Epithelial cell of esophagus (primary cell): ENCODE data around the gene CANX.

ENCODE experiments used
- DNase-seq: peaks from one replicate; pipeline ENCODE4 v3.0.0; 2010; ENCODE audit warnings: low read depth
- H3K4me3 ChIP-seq: 2 replicates; pipeline ENCODE4 v1.5.1; 2011; ENCODE audit warnings: mild to moderate bottlenecking, low read length, control low read depth
- TF ChIP-seq, protein P1 (sequence below): IDR thresholded peaks from 2 replicates; pipeline ENCODE4 v1.5.1; 2011; ENCODE audit warnings: low read depth, mild to moderate bottlenecking, low read length, control low read depth, inconsistent platforms; ENCODE audit not compliant: insufficient read depth; ENCODE audit errors: missing control alignments

Gene CANX

DNA sequence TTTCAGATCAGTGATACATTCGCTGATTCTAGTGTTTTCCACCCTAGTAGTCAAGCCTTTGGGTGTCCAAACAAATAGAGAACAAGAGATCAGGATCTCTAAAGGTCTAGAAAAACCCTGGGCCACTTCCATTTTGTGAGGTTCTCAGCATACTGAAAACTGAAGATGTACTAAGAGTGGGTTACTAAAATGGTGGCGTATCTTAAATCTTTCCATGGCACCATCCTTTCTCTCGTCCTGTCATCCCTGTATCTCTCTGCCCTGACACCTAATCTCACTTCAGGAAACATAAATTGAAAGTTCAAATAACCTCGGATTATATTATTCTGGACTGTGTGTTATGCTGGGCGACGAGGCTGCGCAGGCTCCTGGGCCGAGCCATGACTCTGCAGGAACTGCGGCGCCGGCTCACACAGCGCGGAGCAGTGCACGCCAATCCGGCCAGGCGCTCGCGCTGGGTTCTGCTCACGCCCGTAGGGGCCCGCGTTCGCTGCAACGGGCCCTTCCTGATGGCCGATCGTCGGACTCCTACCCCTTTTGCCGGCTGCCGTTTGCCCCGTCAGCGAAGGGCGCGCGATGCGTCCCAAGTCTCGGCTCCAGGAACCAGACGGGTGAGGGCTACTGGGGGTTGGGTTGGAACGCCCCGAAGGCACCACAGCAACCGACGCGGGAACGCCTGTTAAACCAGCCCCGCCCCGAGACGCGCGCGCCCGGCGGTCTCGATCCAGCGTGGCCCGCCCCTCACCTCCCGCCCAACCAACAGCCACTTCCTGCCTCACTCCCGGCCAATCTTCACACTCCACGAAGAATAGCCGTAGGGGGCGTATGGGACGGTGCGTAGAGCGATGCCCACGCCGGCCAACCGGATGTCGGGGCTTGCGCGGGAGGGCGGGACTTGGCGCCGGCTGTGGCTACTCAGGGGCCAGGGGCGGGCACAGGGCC lies 503 bp upstream of the CANX start:
- peak; percentile 100 for DNase-seq
- H3K4me3 ChIP-seq = peak overlapping the region; percentile 83
- TF ChIP-seq, protein P1, sequence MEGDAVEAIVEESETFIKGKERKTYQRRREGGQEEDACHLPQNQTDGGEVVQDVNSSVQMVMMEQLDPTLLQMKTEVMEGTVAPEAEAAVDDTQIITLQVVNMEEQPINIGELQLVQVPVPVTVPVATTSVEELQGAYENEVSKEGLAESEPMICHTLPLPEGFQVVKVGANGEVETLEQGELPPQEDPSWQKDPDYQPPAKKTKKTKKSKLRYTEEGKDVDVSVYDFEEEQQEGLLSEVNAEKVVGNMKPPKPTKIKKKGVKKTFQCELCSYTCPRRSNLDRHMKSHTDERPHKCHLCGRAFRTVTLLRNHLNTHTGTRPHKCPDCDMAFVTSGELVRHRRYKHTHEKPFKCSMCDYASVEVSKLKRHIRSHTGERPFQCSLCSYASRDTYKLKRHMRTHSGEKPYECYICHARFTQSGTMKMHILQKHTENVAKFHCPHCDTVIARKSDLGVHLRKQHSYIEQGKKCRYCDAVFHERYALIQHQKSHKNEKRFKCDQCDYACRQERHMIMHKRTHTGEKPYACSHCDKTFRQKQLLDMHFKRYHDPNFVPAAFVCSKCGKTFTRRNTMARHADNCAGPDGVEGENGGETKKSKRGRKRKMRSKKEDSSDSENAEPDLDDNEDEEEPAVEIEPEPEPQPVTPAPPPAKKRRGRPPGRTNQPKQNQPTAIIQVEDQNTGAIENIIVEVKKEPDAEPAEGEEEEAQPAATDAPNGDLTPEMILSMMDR = no peak

DNA sequence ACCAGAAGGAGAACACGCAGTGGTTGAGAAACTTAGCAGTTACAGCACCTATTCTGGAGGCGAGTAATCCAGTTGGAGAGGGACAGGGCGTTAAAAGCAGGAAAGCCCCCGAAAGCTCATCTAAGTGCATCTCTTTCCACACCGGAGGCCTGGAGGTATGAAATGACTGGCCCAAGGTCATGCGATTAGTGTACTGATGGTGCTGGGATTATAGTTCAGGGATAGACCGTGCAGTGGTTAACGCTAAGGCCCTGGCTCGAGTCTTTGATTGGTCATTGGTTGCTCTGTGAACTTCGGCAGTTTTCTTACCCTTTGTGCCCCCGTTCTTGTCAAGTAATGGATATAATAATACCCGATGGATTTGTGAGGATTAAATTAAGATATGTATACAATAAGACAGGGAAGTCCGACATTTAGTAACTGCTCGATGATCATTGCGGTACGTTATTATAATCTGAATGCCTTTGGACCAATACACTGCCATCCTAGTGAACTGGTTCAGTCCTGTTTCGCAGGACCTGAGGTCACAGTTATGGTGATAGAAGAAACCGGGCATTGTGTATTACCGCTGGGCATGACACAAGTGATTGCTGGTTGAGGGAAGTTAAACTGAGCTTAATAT lies 960 bp downstream of the CANX start:
- DNase-seq = peak; percentile 44

DNA sequence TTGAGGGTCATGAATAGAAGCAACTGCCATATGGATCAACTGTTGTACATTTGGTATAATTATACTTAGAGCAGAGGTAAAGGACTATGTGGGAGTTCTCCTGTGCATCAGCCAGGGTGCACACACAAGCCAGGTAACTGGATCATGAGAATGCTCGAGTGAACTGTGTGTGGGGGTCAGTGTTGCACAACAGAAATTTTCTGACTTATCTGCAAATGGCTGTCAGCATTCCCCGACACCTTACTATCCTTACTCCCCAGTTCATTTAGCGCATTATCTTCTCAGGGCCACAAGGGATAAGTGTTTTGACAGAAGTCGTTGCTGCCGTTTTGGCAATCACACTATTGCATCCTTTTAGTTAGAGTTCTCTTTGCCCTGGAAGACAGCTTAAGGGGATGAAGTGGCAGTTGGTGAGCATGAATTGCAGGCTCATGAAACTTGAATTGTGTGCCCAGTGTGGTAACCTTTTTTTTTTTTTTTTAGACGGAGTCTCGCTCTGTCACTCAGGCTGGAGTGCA lies 1.7 kb downstream of the CANX start:
- DNase-seq = peak; percentile 40
- TF ChIP-seq, protein P1 = no peak
- H3K4me3 ChIP-seq = peak overlapping the region; percentile 83

More for the DNA sequence above, 960 bp downstream of the CANX start:
- TF ChIP-seq, protein P1 = no peak
- peak overlapping the region; percentile 83 for H3K4me3 ChIP-seq

DNA sequence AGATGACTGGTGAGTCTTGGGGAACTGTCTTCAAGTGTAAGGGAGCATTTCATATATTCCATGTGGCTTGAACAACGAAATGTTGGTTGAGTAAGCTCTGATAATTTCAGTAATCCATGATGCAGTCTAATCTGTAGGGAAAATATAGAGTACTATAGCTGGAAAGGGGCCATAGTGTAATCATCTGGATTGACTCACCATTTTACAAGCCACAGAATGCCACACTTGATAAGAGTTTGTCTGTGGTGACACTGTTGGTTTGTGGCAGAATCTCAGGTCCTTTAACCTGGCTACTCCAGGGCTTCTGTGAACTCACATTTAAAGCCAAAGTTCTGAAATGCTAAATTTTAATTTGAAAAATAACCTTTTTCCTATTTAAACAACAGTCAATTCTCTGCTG lies 17.5 kb downstream of the CANX start:
- no peak overlapping the region for H3K4me3 ChIP-seq
- TF ChIP-seq, protein P1 = no peak
- no peak for DNase-seq

DNA sequence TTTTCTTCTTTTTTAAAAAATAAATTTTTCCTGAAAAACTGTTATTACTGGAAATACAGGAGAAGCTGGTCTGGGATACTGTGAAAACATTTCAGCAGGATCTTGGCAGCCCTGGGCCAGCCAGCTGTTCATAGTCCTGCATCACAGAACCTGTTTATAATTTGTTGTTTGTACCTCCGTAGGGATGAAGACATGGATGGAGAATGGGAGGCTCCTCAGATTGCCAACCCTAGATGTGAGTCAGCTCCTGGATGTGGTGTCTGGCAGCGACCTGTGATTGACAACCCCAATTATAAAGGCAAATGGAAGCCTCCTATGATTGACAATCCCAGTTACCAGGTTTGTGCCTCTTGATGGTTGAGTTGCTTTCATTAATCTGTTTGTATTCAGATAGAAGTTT lies 21.5 kb downstream of the CANX start:
- TF ChIP-seq, protein P1 = no peak
- no peak overlapping the region for H3K4me3 ChIP-seq
- DNase-seq = peak; percentile 21

DNA sequence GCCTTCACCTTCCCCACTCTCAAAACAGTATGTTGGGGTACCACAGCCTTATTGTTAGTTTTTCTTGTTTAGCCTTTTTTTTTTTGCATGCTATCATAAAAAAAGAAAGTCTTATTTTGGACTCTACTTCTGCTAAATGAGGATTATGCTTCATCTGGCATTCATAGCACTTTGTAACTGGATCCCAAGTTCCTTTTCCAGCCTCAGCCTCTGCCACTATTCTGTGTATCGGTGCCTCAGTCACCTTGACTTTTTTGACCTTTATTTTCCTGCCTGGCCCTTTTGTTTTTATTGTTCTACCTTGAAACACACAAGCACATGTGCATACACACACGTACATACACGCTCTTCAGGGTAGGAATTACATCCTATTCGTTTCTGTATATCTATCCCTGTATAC lies 25.4 kb downstream of the CANX start:
- DNase-seq = no peak
- TF ChIP-seq, protein P1 = no peak
- no peak overlapping the region for H3K4me3 ChIP-seq
